CD8-positive, alpha-beta memory T cell (primary cell): Measurements from ENCODE around the gene RBPJ. TPM values are rescaled to one million over a fixed set of nuclear protein-coding genes. Genes with fewer than 3 reads are reported as not detected.

Experiments
- CTCF ChIA-PET: fragments of 350-600 bp; sonication (Branson Sonifier 250); formaldehyde crosslinking; loops from one replicate; lab custom pipeline; 2021; ENCODE audit warnings: antibody characterized with exemption; lab: Charles Lee
- POLR2A ChIA-PET: fragments of 350-600 bp; sonication (Branson Sonifier 250); formaldehyde crosslinking; loops from one replicate; lab custom pipeline; 2021; ENCODE audit warnings: antibody characterized with exemption; lab: Charles Lee
- DNase-seq, 5 donors: peaks; one replicate each; pipeline versions ENCODE4 v3.0.0 to v3.0.0-alpha.2; 2020 to 2022; ENCODE audit warnings: mixed read lengths in 1 of 5
- H3K27ac ChIP-seq: one replicate; pipeline ENCODE4 v1.7.0; 2013; ENCODE audit warnings: low read depth, mild to moderate bottlenecking, low read length, moderate library complexity
- H3K27me3 ChIP-seq: 2 replicates; pipeline ENCODE4 v1.7.0; 2013; ENCODE audit warnings: low read length, mild to moderate bottlenecking; ENCODE audit not compliant: insufficient read depth, poor library complexity, severe bottlenecking
- H3K36me3 ChIP-seq: 2 replicates; pipeline ENCODE4 v1.7.0; 2013; ENCODE audit warnings: mild to moderate bottlenecking, low read length, moderate library complexity; ENCODE audit not compliant: insufficient read depth
- H3K4me1 ChIP-seq: 2 replicates; pipeline ENCODE4 v1.7.0; 2013; ENCODE audit warnings: mild to moderate bottlenecking, low read length, moderate library complexity; ENCODE audit not compliant: insufficient read depth
- H3K4me3 ChIP-seq: 2 replicates; pipeline ENCODE4 v1.7.0; 2013; ENCODE audit warnings: mild to moderate bottlenecking, low read length
- H3K9me3 ChIP-seq: 2 replicates; pipeline ENCODE4 v1.7.0; 2013; ENCODE audit warnings: mild to moderate bottlenecking, low read length
- H3K27ac Mint-ChIP-seq, 8 donors: one replicate each; pipeline ENCODE4 v1.8.0; 2020 to 2021; ENCODE audit warnings: mixed read lengths in 8 of 8, mild to moderate bottlenecking in 6 of 8, inconsistent platforms in 3 of 8, moderate library complexity in 3 of 8
- H3K27me3 Mint-ChIP-seq, 2 donors: one replicate each; pipeline ENCODE4 v1.8.0; 2020 to 2021; ENCODE audit warnings: mixed read lengths in 2 of 2, mild to moderate bottlenecking in 1 of 2, moderate library complexity in 1 of 2
- H3K36me3 Mint-ChIP-seq, 3 donors: one replicate each; pipeline ENCODE4 v1.8.0; 2020 to 2021; ENCODE audit warnings: mixed read lengths in 3 of 3, inconsistent platforms in 1 of 3, mild to moderate bottlenecking in 1 of 3
- H3K4me1 Mint-ChIP-seq, 3 donors: one replicate each; pipeline ENCODE4 v1.8.0; 2020 to 2021; ENCODE audit warnings: mixed read lengths in 3 of 3, inconsistent platforms in 1 of 3, mild to moderate bottlenecking in 1 of 3
- H3K4me3 Mint-ChIP-seq, 7 donors: one replicate each; pipeline ENCODE4 v1.8.0; 2020 to 2021; ENCODE audit warnings: mixed read lengths in 7 of 7, mild to moderate bottlenecking in 6 of 7, moderate library complexity in 4 of 7, inconsistent platforms in 2 of 7
- H3K9me3 Mint-ChIP-seq, 5 donors: one replicate each; pipeline ENCODE4 v1.8.0; 2020 to 2022; ENCODE audit warnings: mixed read lengths in 5 of 5, mild to moderate bottlenecking in 3 of 5, moderate library complexity in 2 of 5, inconsistent platforms in 1 of 5
- polyA plus RNA-seq: library from polyadenylated mRNA; unstranded; fragments of 300-500 nt; fragmentation: Illumina TruSeq; gene quantifications from one replicate; pipeline ENCODE4 v1.2.3, GENCODE V29; 2021
- total RNA-seq, 2 experiments: library from RNA; stranded (reverse); gene quantifications; one replicate each; pipeline ENCODE4 v1.2.3, GENCODE V29; 2021

The RBPJ gene
- total and polyA plus RNA-seq, 3 experiments from 2014 or later = 94.0 to 201 (median 199) TPM

- H3K4me3 ChIP-seq = no peak overlapping the region
- H3K27ac ChIP-seq = no peak overlapping the region
- POLR2A ChIA-PET = no interaction called here
- no peaks in the 10 kb centered on the region for H3K9me3 Mint-ChIP-seq
- H3K27me3 ChIP-seq = no peaks in the 10 kb centered on the region
- DNase-seq = no peak
- CTCF ChIA-PET = no interaction called here
- H3K4me1 Mint-ChIP-seq = no peaks in the 10 kb centered on the region
- peaks cover 5 to 24% of the 10 kb centered on the region in 2 donors for H3K27me3 Mint-ChIP-seq
- H3K27ac Mint-ChIP-seq = no peak overlapping the region
- H3K36me3 Mint-ChIP-seq = peaks cover 0 to 5% (median 1%) of the 10 kb centered on the region in 3 donors
- no peaks in the 10 kb centered on the region for H3K4me1 ChIP-seq
- H3K9me3 ChIP-seq = no peaks in the 10 kb centered on the region
- H3K36me3 ChIP-seq = no peaks in the 10 kb centered on the region
- no peak overlapping the region for H3K4me3 Mint-ChIP-seq
Measured at GRCh38 chr4:26468977-26469376, 148.2 kb downstream of the RBPJ start.

- Mint-ChIP-seq H3K27ac (no peak overlapping the region), H3K36me3 (peaks cover 0 to 5% (median 1%) of the 10 kb centered on the region in 3 donors), H3K27me3 (peaks cover 7 to 18% of the 10 kb centered on the region in 2 donors), H3K4me1 (no peaks in the 10 kb centered on the region), H3K4me3 (no peak overlapping the region), H3K9me3 (no peaks in the 10 kb centered on the region)
- ChIA-PET POLR2A (no interaction called here), CTCF (no interaction called here)
- no peak overlapping the region for H3K4me3 ChIP-seq
- H3K27me3 ChIP-seq = no peaks in the 10 kb centered on the region
- H3K27ac ChIP-seq = no peak overlapping the region
- no peaks in the 10 kb centered on the region for H3K36me3 ChIP-seq
- no peaks in the 10 kb centered on the region for H3K9me3 ChIP-seq
- no peaks in the 10 kb centered on the region for H3K4me1 ChIP-seq
- DNase-seq = no peak
Measured at GRCh38 chr4:26471890-26472289, 151.1 kb downstream of the RBPJ start.

GRCh38 chr4:26473893-26474292, 153.1 kb downstream of the RBPJ start:
- H3K27ac Mint-ChIP-seq = no peak overlapping the region
- H3K9me3 ChIP-seq = no peaks in the 10 kb centered on the region
- ChIA-PET CTCF (interaction anchor here (1.7 kb wide), 1 partner anchor 11 kb away, joined by 4 read pairs; no protein-coding TSS in a partner anchor), POLR2A (no interaction called here)
- H3K9me3 Mint-ChIP-seq = no peaks in the 10 kb centered on the region
- H3K36me3 ChIP-seq = no peaks in the 10 kb centered on the region
- H3K27me3 ChIP-seq = no peaks in the 10 kb centered on the region
- H3K36me3 Mint-ChIP-seq = peaks cover 0 to 3% (median 1%) of the 10 kb centered on the region in 3 donors
- H3K27ac ChIP-seq = no peak overlapping the region
- no peak for DNase-seq
- no peak overlapping the region for H3K4me3 ChIP-seq
- H3K27me3 Mint-ChIP-seq = peaks cover 9 to 18% of the 10 kb centered on the region in 2 donors
- no peaks in the 10 kb centered on the region for H3K4me1 Mint-ChIP-seq
- H3K4me3 Mint-ChIP-seq = no peak overlapping the region
- H3K4me1 ChIP-seq = no peaks in the 10 kb centered on the region

- H3K9me3 ChIP-seq = no peaks in the 10 kb centered on the region
- H3K36me3 Mint-ChIP-seq = no peaks in the 10 kb centered on the region
- H3K4me3 Mint-ChIP-seq = no peak overlapping the region
- H3K9me3 Mint-ChIP-seq = no peaks in the 10 kb centered on the region
- H3K4me1 Mint-ChIP-seq = no peaks in the 10 kb centered on the region
- no peaks in the 10 kb centered on the region for H3K27me3 ChIP-seq
- H3K27ac Mint-ChIP-seq = no peak overlapping the region
- no peak overlapping the region for H3K4me3 ChIP-seq
- H3K27ac ChIP-seq = no peak overlapping the region
- H3K27me3 Mint-ChIP-seq = peaks cover 9 to 18% of the 10 kb centered on the region in 2 donors
- ChIA-PET POLR2A (no interaction called here), CTCF (interaction anchor here (1.7 kb wide), 1 partner anchor 12 kb away, joined by 4 read pairs; no protein-coding TSS in a partner anchor)
- DNase-seq = no peak
- no peaks in the 10 kb centered on the region for H3K36me3 ChIP-seq
- no peaks in the 10 kb centered on the region for H3K4me1 ChIP-seq
Measured at GRCh38 chr4:26474551-26474950, 153.7 kb downstream of the RBPJ start.

GRCh38 chr4:26475716-26476115, 154.9 kb downstream of the RBPJ start:
- Mint-ChIP-seq H3K27me3 (peaks cover 7 to 18% of the 10 kb centered on the region in 2 donors), H3K4me1 (no peaks in the 10 kb centered on the region), H3K9me3 (no peaks in the 10 kb centered on the region), H3K27ac (no peak overlapping the region), H3K36me3 (no peaks in the 10 kb centered on the region), H3K4me3 (no peak overlapping the region)
- DNase-seq = no peak
- no peaks in the 10 kb centered on the region for H3K36me3 ChIP-seq
- H3K4me1 ChIP-seq = no peaks in the 10 kb centered on the region
- ChIA-PET CTCF (no interaction called here), POLR2A (no interaction called here)
- no peaks in the 10 kb centered on the region for H3K27me3 ChIP-seq
- H3K27ac ChIP-seq = no peak overlapping the region
- H3K9me3 ChIP-seq = no peaks in the 10 kb centered on the region
- H3K4me3 ChIP-seq = no peak overlapping the region

- no peaks in the 10 kb centered on the region for H3K27me3 ChIP-seq
Measured at GRCh38 chr4:26476545-26476944, 155.7 kb downstream of the RBPJ start.

GRCh38 chr4:26478330-26478729, 157.5 kb downstream of the RBPJ start:
- no peaks in the 10 kb centered on the region for H3K4me1 Mint-ChIP-seq
- CTCF ChIA-PET = no interaction called here
- H3K27me3 Mint-ChIP-seq = peaks cover 7 to 8% of the 10 kb centered on the region in 2 donors
- H3K4me3 Mint-ChIP-seq = no peak overlapping the region
- Histone ChIP-seq H3K27me3 (no peaks in the 10 kb centered on the region), H3K36me3 (no peaks in the 10 kb centered on the region), H3K4me1 (no peaks in the 10 kb centered on the region), H3K4me3 (no peak overlapping the region), H3K9me3 (no peaks in the 10 kb centered on the region), H3K27ac (no peak overlapping the region)
- DNase-seq = no peak
- H3K9me3 Mint-ChIP-seq = no peaks in the 10 kb centered on the region
- no peak overlapping the region for H3K27ac Mint-ChIP-seq
- POLR2A ChIA-PET = no interaction called here
- H3K36me3 Mint-ChIP-seq = no peaks in the 10 kb centered on the region

More at GRCh38 chr4:26476545-26476944, 155.7 kb downstream of the RBPJ start:
- Mint-ChIP-seq H3K36me3 (no peaks in the 10 kb centered on the region), H3K9me3 (no peaks in the 10 kb centered on the region), H3K27me3 (peaks cover 7 to 18% of the 10 kb centered on the region in 2 donors), H3K4me1 (no peaks in the 10 kb centered on the region), H3K27ac (no peak overlapping the region), H3K4me3 (no peak overlapping the region)
- Histone ChIP-seq H3K4me3 (no peak overlapping the region), H3K36me3 (no peaks in the 10 kb centered on the region), H3K9me3 (no peaks in the 10 kb centered on the region), H3K27ac (no peak overlapping the region), H3K4me1 (no peaks in the 10 kb centered on the region)
- POLR2A ChIA-PET = no interaction called here
- DNase-seq = no peak
- CTCF ChIA-PET = no interaction called here

- no peaks in the 10 kb centered on the region for H3K4me1 ChIP-seq
- POLR2A ChIA-PET = no interaction called here
Measured at GRCh38 chr4:26482508-26483462, 162.0 kb downstream of the RBPJ start.

More at GRCh38 chr4:26482508-26483462, 162.0 kb downstream of the RBPJ start:
- no peaks in the 10 kb centered on the region for H3K36me3 Mint-ChIP-seq
- Histone ChIP-seq H3K9me3 (no peaks in the 10 kb centered on the region), H3K27ac (no peak overlapping the region), H3K27me3 (no peaks in the 10 kb centered on the region), H3K4me3 (no peak overlapping the region), H3K36me3 (no peaks in the 10 kb centered on the region)
- no peak for DNase-seq
- H3K4me1 Mint-ChIP-seq = no peaks in the 10 kb centered on the region
- peaks cover 4 to 7% of the 10 kb centered on the region in 2 donors for H3K27me3 Mint-ChIP-seq
- CTCF ChIA-PET = interaction anchor here (1.6 kb wide), 1 partner anchor 31 kb away, joined by 3 read pairs; no protein-coding TSS in a partner anchor
- no peak overlapping the region for H3K4me3 Mint-ChIP-seq
- no peaks in the 10 kb centered on the region for H3K9me3 Mint-ChIP-seq
- H3K27ac Mint-ChIP-seq = peak overlapping the region in 2 of 8 donors; percentile 1 to 34
